HCT116 (cell line): ENCODE data around the gene PACRGL. TPM values are rescaled to one million over a fixed set of nuclear protein-coding genes. Genes with fewer than 3 reads are reported as not detected.

Source experiments
- ATAC-seq: fragments of 200-7000 bp; cut with Tn5 transposase; 2 replicates; pipeline ENCODE4 v1.9.1; 2020; ENCODE audit warnings: mild to moderate bottlenecking, moderate library complexity
- BruUV-seq: library from RNA; stranded (reverse); fragments of 400-500 nt; replicated peaks from 2 replicates; lab custom pipeline; 2021; lab: Mats Ljungman, UMichigan
- CTCF ChIA-PET: fragments of 300-600 bp; sonication (Branson Sonifier 250); formaldehyde crosslinking; loops from one replicate; lab custom pipeline; 2021; ENCODE audit warnings: antibody characterized with exemption; lab: Charles Lee
- POLR2A ChIA-PET: fragments of 300-600, 350-600 bp; sonication (Branson Sonifier 250); formaldehyde crosslinking; loops from one replicate; lab custom pipeline; 2021; ENCODE audit warnings: antibody characterized with exemption; lab: Charles Lee
- RAD21 ChIA-PET, 2 experiments: fragments of 300-600 bp; sonication (Branson Sonifier 250); formaldehyde crosslinking; loops; one replicate each; lab custom pipeline; 2023; ENCODE audit warnings: low total read pairs in 2 of 2; ENCODE audit not compliant: uncharacterized antibody in 2 of 2, unreplicated experiment in 2 of 2, low non-redundant PET in 1 of 2; lab: Charles Lee
- DNase-seq: peaks from one replicate; pipeline ENCODE4 v3.0.0-alpha.2; 2010; ENCODE audit warnings: low read depth, low spot score
- H2AFZ ChIP-seq: fragments of 200-600 bp; shearing (Covaris generic), sonication (generic); 2 replicates; pipeline ENCODE4 v1.6.1; 2017; ENCODE audit warnings: low read depth, mixed run types, mixed read lengths, antibody characterized with exemption, low read length; ENCODE audit not compliant: poor library complexity, severe bottlenecking
- H3K27ac ChIP-seq: 2 replicates; pipeline ENCODE4 v1.5.1; 2012; ENCODE audit warnings: low read depth, low read length
- H3K27me3 ChIP-seq: fragments of 200-600 bp; sonication (generic); 2 replicates; pipeline ENCODE4 v1.6.1; 2016; ENCODE audit warnings: mixed run types, low read length, mixed read lengths; ENCODE audit not compliant: insufficient read depth
- H3K36me3 ChIP-seq, 2 experiments: fragments of 200-500 bp in 1 of 2; fragments of 200-600 bp in 1 of 2; sonication (Bioruptor generic) in 1 of 2; sonication (generic) in 1 of 2; 2 replicates each; pipeline versions ENCODE4 v1.5.1 to v1.6.1; 2014 to 2016; ENCODE audit warnings: low read length in 2 of 2, inconsistent platforms in 1 of 2, mixed read lengths in 1 of 2, mixed run types in 1 of 2; ENCODE audit not compliant: insufficient read depth in 2 of 2, control insufficient read depth in 1 of 2
- H3K4me1 ChIP-seq, 2 experiments: fragments of 200-600 bp in 1 of 2; sonication (generic) in 1 of 2; 2 replicates each; pipeline versions ENCODE4 v1.5.1 to v1.6.1; 2012 to 2017; ENCODE audit warnings: low read length in 2 of 2, inconsistent platforms in 1 of 2, mild to moderate bottlenecking in 1 of 2, mixed read lengths in 1 of 2, mixed run types in 1 of 2, moderate library complexity in 1 of 2; ENCODE audit not compliant: insufficient read depth in 2 of 2, control insufficient read depth in 1 of 2
- H3K4me2 ChIP-seq: fragments of 200-600 bp; sonication (generic); 2 replicates; pipeline ENCODE4 v1.6.1; 2017; ENCODE audit warnings: mixed run types, low read length, mixed read lengths
- H3K4me3 ChIP-seq, 2 experiments: fragments of 200-600 bp in 1 of 2; sonication (generic) in 1 of 2; replicated peaks in 1 of 2; 2 replicates each; pipeline ENCODE4 v1.5.1; 2011 to 2016; ENCODE audit warnings: low read length in 2 of 2, control low read depth in 1 of 2, low read depth in 1 of 2, mild to moderate bottlenecking in 1 of 2, mixed read lengths in 1 of 2, mixed run types in 1 of 2
- H3K79me2 ChIP-seq: fragments of 200-600 bp; sonication (generic); 2 replicates; pipeline ENCODE4 v1.6.1; 2017; ENCODE audit warnings: mild to moderate bottlenecking, mixed run types, low read length, moderate library complexity, mixed read lengths; ENCODE audit not compliant: insufficient read depth
- H3K9ac ChIP-seq: fragments of 200-600 bp; sonication (generic); 2 replicates; pipeline ENCODE4 v1.6.1; 2016; ENCODE audit warnings: low read length, mixed read lengths
- H3K9me2 ChIP-seq: fragments of 200-600 bp; sonication (generic), shearing (Covaris generic); 2 replicates; pipeline ENCODE4 v1.6.1; 2017; ENCODE audit warnings: mixed run types, mild to moderate bottlenecking, moderate library complexity; ENCODE audit not compliant: insufficient read depth
- H3K9me3 ChIP-seq, 2 experiments: fragments of 200-500 bp in 1 of 2; fragments of 200-600 bp in 1 of 2; sonication (Bioruptor generic) in 1 of 2; sonication (generic) in 1 of 2; 2 replicates each; pipeline ENCODE4 v1.6.1; 2014 to 2017; ENCODE audit warnings: low read length in 2 of 2, mixed read lengths in 2 of 2, inconsistent platforms in 1 of 2, low read depth in 1 of 2, mild to moderate bottlenecking in 1 of 2, mixed run types in 1 of 2, moderate library complexity in 1 of 2; ENCODE audit not compliant: control insufficient read depth in 1 of 2, insufficient read depth in 1 of 2
- H4K20me1 ChIP-seq: fragments of 200-600 bp; sonication (generic), shearing (Covaris generic); 2 replicates; pipeline ENCODE4 v1.6.1; 2017; ENCODE audit warnings: mixed run types, mild to moderate bottlenecking, moderate library complexity; ENCODE audit not compliant: insufficient read depth
- CTCF ChIP-seq, 3 experiments: fragments of 200-600 bp in 1 of 3; sonication (generic) in 1 of 3; IDR thresholded peaks in 2 of 3; conservative IDR thresholded peaks in 1 of 3; 2 replicates each; pipeline ENCODE4 v1.5.1; 2012 to 2017; ENCODE audit warnings: low read depth in 2 of 3, low read length in 2 of 3, antibody characterized with exemption in 1 of 3, borderline replicate concordance in 1 of 3, control low read depth in 1 of 3, mild to moderate bottlenecking in 1 of 3, mixed read lengths in 1 of 3, mixed run types in 1 of 3, moderate library complexity in 1 of 3; ENCODE audit not compliant: insufficient read depth in 1 of 3
- EGR1 ChIP-seq: IDR thresholded peaks from 2 replicates; pipeline ENCODE4 v1.6.1; 2012; ENCODE audit warnings: low read depth
- EZH2 ChIP-seq: fragments of 200-600 bp; sonication (generic); IDR thresholded peaks from 2 replicates; pipeline ENCODE4 v1.6.1; 2017; ENCODE audit warnings: antibody characterized with exemption, mixed run types
- EZH2phosphoT487 ChIP-seq: fragments of 200-600 bp; IDR thresholded peaks from 2 replicates; pipeline ENCODE4 v1.6.1; 2018; ENCODE audit warnings: antibody characterized with exemption, borderline replicate concordance
- FOSL1 ChIP-seq: IDR thresholded peaks from 2 replicates; pipeline ENCODE4 v1.6.1; 2012; ENCODE audit warnings: low read depth
- MAX ChIP-seq: IDR thresholded peaks from 2 replicates; pipeline ENCODE4 v1.6.1; 2012
- POLR2A ChIP-seq: IDR thresholded peaks from 2 replicates; pipeline ENCODE4 v1.7.0; 2011; ENCODE audit warnings: borderline replicate concordance; ENCODE audit not compliant: insufficient read depth, insufficient read length; ENCODE audit errors: extremely low read depth
- RAD21 ChIP-seq: IDR thresholded peaks from 2 replicates; pipeline ENCODE4 v1.6.1; 2012; ENCODE audit warnings: low read depth, mild to moderate bottlenecking
- REST ChIP-seq: IDR thresholded peaks from 2 replicates; pipeline ENCODE4 v1.6.1; 2012; ENCODE audit warnings: low read depth
- SIN3A ChIP-seq: IDR thresholded peaks from 2 replicates; pipeline ENCODE4 v1.6.1; 2012; ENCODE audit warnings: low read depth
- SRF ChIP-seq: IDR thresholded peaks from 2 replicates; pipeline ENCODE4 v1.6.1; 2012; ENCODE audit warnings: low read depth
- TCF7L2 ChIP-seq: IDR thresholded peaks from 2 replicates; pipeline ENCODE4 v1.7.0; 2011; ENCODE audit warnings: borderline replicate concordance, inconsistent platforms; ENCODE audit not compliant: insufficient read depth, insufficient read length; ENCODE audit errors: extremely low read depth
- YY1 ChIP-seq: IDR thresholded peaks from 2 replicates; pipeline ENCODE4 v1.6.1; 2011; ENCODE audit warnings: low read length, low read depth, moderate library complexity, mild to moderate bottlenecking; ENCODE audit not compliant: insufficient replicate concordance; ENCODE audit errors: extremely low read depth
- ZBTB33 ChIP-seq: IDR thresholded peaks from 2 replicates; pipeline ENCODE4 v1.6.1; 2011; ENCODE audit warnings: mild to moderate bottlenecking, low read length, moderate library complexity; ENCODE audit not compliant: insufficient replicate concordance; ENCODE audit errors: extremely low read depth
- ZFX ChIP-seq: fragments of 450-650 bp; IDR thresholded peaks from 2 replicates; pipeline ENCODE4 v1.6.1; 2017
- ZNF274 ChIP-seq: fragments of 200-500 bp; sonication (Bioruptor generic); IDR thresholded peaks from 2 replicates; pipeline ENCODE4 v1.6.1; 2014; ENCODE audit warnings: mild to moderate bottlenecking, low read depth, low read length, inconsistent platforms
- intact Hi-C: fragments of 100-400 bp; cut with micrococcal nuclease; formaldehyde crosslinking; loops from 2 replicates; pipeline ENCODE4 v1.10.0; 2022
- total RNA-seq: library from RNA; stranded (reverse); gene quantifications from one replicate; pipeline ENCODE4 v1.2.1, GENCODE V29; 2021; ENCODE audit not compliant: unreplicated experiment

Gene PACRGL
- total RNA-seq, 1 experiment from 2014 or later, result 26.4 TPM

GRCh38 chr4:20684852-20685763 lies 15.2 kb upstream of the PACRGL start (continued):
- no peak for TF ChIP-seq YY1

- Histone ChIP-seq H3K9me3 (no peaks in the 10 kb centered on the region), H4K20me1 (no peaks in the 10 kb centered on the region), H2AFZ (no peak overlapping the region), H3K4me2 (no peak overlapping the region), H3K36me3 (no peaks in the 10 kb centered on the region), H3K27me3 (peaks cover 20% of the 10 kb centered on the region), H3K4me3 (no peak overlapping the region), H3K27ac (no peak overlapping the region), H3K9ac (no peak overlapping the region), H3K9me2 (no peaks in the 10 kb centered on the region), H3K79me2 (no peaks in the 10 kb centered on the region), H3K4me1 (no peaks in the 10 kb centered on the region)
- intact Hi-C loops, result loop anchor here (10.0 kb wide), 1 partner anchor 143 kb away; no protein-coding TSS in a partner anchor
- BruUV-seq, result no TSS peak
- POLR2A ChIA-PET, result no interaction called here
- CTCF ChIA-PET, result no interaction called here
- RAD21 ChIA-PET, result no interaction called here
- DNase-seq (no peak), ATAC-seq (no peak; the same call in 1 of the 2 replicates)
- TF ChIP-seq SRF (no peak), ZNF274 (no peak), FOSL1 (no peak), EZH2 (no peak), MAX (no peak), ZBTB33 (no peak), TCF7L2 (no peak), SIN3A (no peak), EZH2phosphoT487 (no peak), CTCF (IDR thresholded peaks at IDR 0.05 in 2 of 3, conservative IDR thresholded peaks at IDR 0.05 in 1 of 3; ENCODE audit: borderline replicate concordance in 1 of 3, insufficient read depth in 1 of 3, low read depth in 2 of 3, low read length in 2 of 3) (no peak), ZFX (no peak), RAD21 (no peak), YY1 (no peak), REST (no peak), EGR1 (no peak), POLR2A (no peak)
These were observed 12.4 kb upstream of the PACRGL start for GRCh38 chr4:20687864-20688263.
